HEK293T (cell line): ENCODE measurements around the gene NR3C2.

Experiments
- CTCF ChIA-PET: fragments of 350-600 bp; formaldehyde crosslinking; extraction: SDS; loops from one replicate; lab custom pipeline; 2021; ENCODE audit warnings: antibody characterized with exemption, inconsistent platforms; lab: Yijun Ruan, JAX
- POLR2A ChIA-PET: fragments of 350-600 bp; formaldehyde crosslinking; extraction: SDS; loops from one replicate; lab custom pipeline; 2020; ENCODE audit warnings: antibody characterized with exemption, inconsistent platforms; lab: Yijun Ruan, JAX
- DNase-seq: peaks from one replicate; pipeline ENCODE4 v3.0.0; 2012; ENCODE audit warnings: mixed read lengths; ENCODE audit errors: extremely low spot score
- ARNT ChIP-seq: fragments of 450-650 bp; IDR thresholded peaks from 2 replicates; pipeline ENCODE4 v1.6.1; 2017; ENCODE audit warnings: mild to moderate bottlenecking
- BHLHE40 ChIP-seq: fragments of 450-650 bp; IDR thresholded peaks from 2 replicates; pipeline ENCODE4 v1.6.1; 2016; ENCODE audit warnings: mild to moderate bottlenecking, moderate library complexity, borderline replicate concordance
- CTBP1 ChIP-seq: fragments of 450-650 bp; IDR thresholded peaks from 2 replicates; pipeline ENCODE4 v1.6.1; 2016; ENCODE audit warnings: borderline replicate concordance
- ELF4 ChIP-seq: fragments of 450-650 bp; IDR thresholded peaks from 2 replicates; pipeline ENCODE4 v1.6.1; 2017; ENCODE audit warnings: antibody characterized with exemption
- FOXA1 ChIP-seq: fragments of 450-650 bp; IDR thresholded peaks from 2 replicates; pipeline ENCODE4 v1.6.1; 2016; ENCODE audit warnings: mild to moderate bottlenecking
- FOXK2 ChIP-seq: fragments of 450-650 bp; IDR thresholded peaks from 2 replicates; pipeline ENCODE4 v1.6.1; 2016; ENCODE audit warnings: mild to moderate bottlenecking
- FOXM1 ChIP-seq: fragments of 450-650 bp; IDR thresholded peaks from 2 replicates; pipeline ENCODE4 v1.6.1; 2017; ENCODE audit warnings: mild to moderate bottlenecking, borderline replicate concordance
- HDGF ChIP-seq: fragments of 450-650 bp; IDR thresholded peaks from 2 replicates; pipeline ENCODE4 v1.6.1; 2017; ENCODE audit warnings: antibody characterized with exemption, borderline replicate concordance
- L3MBTL2 ChIP-seq: fragments of 450-650 bp; conservative IDR thresholded peaks from 2 replicates; pipeline ENCODE4 v1.6.1; 2016; ENCODE audit warnings: mild to moderate bottlenecking
- LEF1 ChIP-seq: fragments of 450-650 bp; IDR thresholded peaks from 2 replicates; pipeline ENCODE4 v1.6.1; 2017; ENCODE audit warnings: mild to moderate bottlenecking, borderline replicate concordance
- NFRKB ChIP-seq: fragments of 450-650 bp; IDR thresholded peaks from 2 replicates; pipeline ENCODE4 v1.6.1; 2016; ENCODE audit warnings: mild to moderate bottlenecking, moderate library complexity
- PKNOX1 ChIP-seq: fragments of 450-650 bp; IDR thresholded peaks from 2 replicates; pipeline ENCODE4 v1.6.1; 2016
- SP1 ChIP-seq: fragments of 450-650 bp; IDR thresholded peaks from 2 replicates; pipeline ENCODE4 v1.6.1; 2017
- SUZ12 ChIP-seq: fragments of 450-650 bp; IDR thresholded peaks from 2 replicates; pipeline ENCODE4 v1.6.1; 2016; ENCODE audit warnings: mild to moderate bottlenecking
- TARDBP ChIP-seq: fragments of 450-650 bp; IDR thresholded peaks from 2 replicates; pipeline ENCODE4 v1.6.1; 2016
- ZNF384 ChIP-seq: fragments of 450-650 bp; IDR thresholded peaks from 2 replicates; pipeline ENCODE4 v1.6.1; 2016

NR3C2 gene

GRCh38 chr4:148041606-148042329 is 400.4 kb downstream of the NR3C2 start:
- ChIA-PET CTCF (interaction anchor here (0.6 to 1.3 kb wide), 4 partner anchors 11 to 76 kb away, joined by 3 to 5 read pairs (median 3); no protein-coding TSS in a partner anchor), POLR2A (no interaction called here)
- no peak for DNase-seq
- TF ChIP-seq ZNF384 (no peak), SUZ12 (no peak), LEF1 (no peak), FOXM1 (no peak), TARDBP (no peak), HDGF (no peak)

- ChIA-PET CTCF (interaction anchor here (0.6 to 1.1 kb wide), 2 partner anchors 18 to 1551 kb away, joined by 3 read pairs; no protein-coding TSS in a partner anchor), POLR2A (interaction anchor here (1.2 kb wide), 1 partner anchor 10 kb away, joined by 3 read pairs; no protein-coding TSS in a partner anchor)
- TF ChIP-seq FOXK2: no peak
- TF ChIP-seq CTBP1: no peak
- TF ChIP-seq L3MBTL2: no peak
- TF ChIP-seq ZNF384: no peak
- TF ChIP-seq FOXA1: no peak
- TF ChIP-seq HDGF: no peak
- no peak for TF ChIP-seq ELF4
- TF ChIP-seq PKNOX1: no peak
- TF ChIP-seq NFRKB: no peak
- no peak for TF ChIP-seq BHLHE40
- TF ChIP-seq SP1: no peak
- no peak for TF ChIP-seq SUZ12
- no peak for TF ChIP-seq ARNT
- TF ChIP-seq LEF1: no peak
- no peak for TF ChIP-seq TARDBP
- DNase-seq: no peak
These were observed 407.4 kb downstream of the NR3C2 start for GRCh38 chr4:148034813-148035212.

- ChIA-PET POLR2A (no interaction called here), CTCF (interaction anchor here (0.6 kb wide), 1 partner anchor 1043 kb away, joined by 3 read pairs; no protein-coding TSS in a partner anchor)
- TF ChIP-seq L3MBTL2 (no peak), NFRKB (no peak), ELF4 (no peak), FOXK2 (no peak), PKNOX1 (no peak), FOXM1 (no peak), ZNF384 (no peak), SUZ12 (no peak), FOXA1 (no peak)
- DNase-seq: no peak
These were observed 411.9 kb downstream of the NR3C2 start for GRCh38 chr4:148030193-148030873.

- TF ChIP-seq ELF4 (no peak), SUZ12 (no peak), L3MBTL2 (no peak), SP1 (no peak), ZNF384 (no peak), PKNOX1 (no peak), FOXM1 (no peak), LEF1 (no peak), NFRKB (no peak), ARNT (no peak)
- ChIA-PET POLR2A (no interaction called here), CTCF (interaction anchor here (0.6 kb wide), 1 partner anchor 1043 kb away, joined by 3 read pairs; no protein-coding TSS in a partner anchor)
- no peak for DNase-seq
These were observed 412.4 kb downstream of the NR3C2 start for GRCh38 chr4:148029781-148030180.
